ENCODE measurements around the gene NEAT1.

NEAT1 gene

DNA sequence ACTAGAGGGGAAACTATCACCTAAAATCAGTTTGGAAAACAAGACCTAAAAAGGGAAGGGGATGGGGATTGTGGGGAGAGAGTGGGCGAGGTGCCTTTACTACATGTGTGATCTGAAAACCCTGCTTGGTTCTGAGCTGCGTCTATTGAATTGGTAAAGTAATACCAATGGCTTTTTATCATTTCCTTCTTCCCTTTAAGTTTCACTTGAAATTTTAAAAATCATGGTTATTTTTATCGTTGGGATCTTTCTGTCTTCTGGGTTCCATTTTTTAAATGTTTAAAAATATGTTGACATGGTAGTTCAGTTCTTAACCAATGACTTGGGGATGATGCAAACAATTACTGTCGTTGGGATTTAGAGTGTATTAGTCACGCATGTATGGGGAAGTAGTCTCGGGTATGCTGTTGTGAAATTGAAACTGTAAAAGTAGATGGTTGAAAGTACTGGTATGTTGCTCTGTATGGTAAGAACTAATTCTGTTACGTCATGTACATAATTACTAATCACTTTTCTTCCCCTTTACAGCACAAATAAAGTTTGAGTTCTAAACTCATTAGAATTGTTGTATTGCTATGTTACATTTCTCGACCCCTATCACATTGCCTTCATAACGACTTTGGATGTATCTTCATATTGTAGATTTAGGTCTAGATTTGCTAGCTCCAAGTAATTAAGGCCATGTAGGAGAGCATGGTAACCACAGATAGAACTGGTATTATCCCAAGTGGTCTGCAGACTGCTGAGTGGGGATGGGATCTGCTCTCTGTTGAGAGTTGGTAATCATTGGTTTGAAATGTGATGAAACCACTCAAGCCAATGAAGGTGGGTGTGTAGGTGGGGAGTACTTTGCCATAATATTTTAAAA, 3.6 kb downstream of the NEAT1 start:
- H3K4me1 ChIP-seq (ENCODE audit: low read depth, poor library complexity, severe bottlenecking): peaks cover 69% of the 10 kb centered on the region
- TF ChIP-seq, protein P1, sequence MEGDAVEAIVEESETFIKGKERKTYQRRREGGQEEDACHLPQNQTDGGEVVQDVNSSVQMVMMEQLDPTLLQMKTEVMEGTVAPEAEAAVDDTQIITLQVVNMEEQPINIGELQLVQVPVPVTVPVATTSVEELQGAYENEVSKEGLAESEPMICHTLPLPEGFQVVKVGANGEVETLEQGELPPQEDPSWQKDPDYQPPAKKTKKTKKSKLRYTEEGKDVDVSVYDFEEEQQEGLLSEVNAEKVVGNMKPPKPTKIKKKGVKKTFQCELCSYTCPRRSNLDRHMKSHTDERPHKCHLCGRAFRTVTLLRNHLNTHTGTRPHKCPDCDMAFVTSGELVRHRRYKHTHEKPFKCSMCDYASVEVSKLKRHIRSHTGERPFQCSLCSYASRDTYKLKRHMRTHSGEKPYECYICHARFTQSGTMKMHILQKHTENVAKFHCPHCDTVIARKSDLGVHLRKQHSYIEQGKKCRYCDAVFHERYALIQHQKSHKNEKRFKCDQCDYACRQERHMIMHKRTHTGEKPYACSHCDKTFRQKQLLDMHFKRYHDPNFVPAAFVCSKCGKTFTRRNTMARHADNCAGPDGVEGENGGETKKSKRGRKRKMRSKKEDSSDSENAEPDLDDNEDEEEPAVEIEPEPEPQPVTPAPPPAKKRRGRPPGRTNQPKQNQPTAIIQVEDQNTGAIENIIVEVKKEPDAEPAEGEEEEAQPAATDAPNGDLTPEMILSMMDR (conservative IDR thresholded peaks at IDR 0.05; ENCODE audit: low read depth, low read length): no peak
- peaks cover 92% of the 10 kb centered on the region for H3K79me2 ChIP-seq (ENCODE audit: insufficient read depth, low read depth)
- no peak overlapping the region for H2AFZ ChIP-seq (ENCODE audit: low read depth)
- H3K27ac ChIP-seq: peak overlapping the region; percentile 100
- H3K27me3 ChIP-seq (ENCODE audit: insufficient read depth, low read depth): no peaks in the 10 kb centered on the region
- H3K9ac ChIP-seq: peak overlapping the region; percentile 99
- no peaks in the 10 kb centered on the region for H3K36me3 ChIP-seq (ENCODE audit: insufficient read depth)
- H4K20me1 ChIP-seq (ENCODE audit: insufficient read depth): peaks cover 33% of the 10 kb centered on the region
- peak overlapping the region; percentile 96 for H3K4me2 ChIP-seq
- no peak overlapping the region for H3K4me3 ChIP-seq (IDR thresholded peaks at IDR 0.05; ENCODE audit: insufficient read depth, low read depth, low read length)

DNA sequence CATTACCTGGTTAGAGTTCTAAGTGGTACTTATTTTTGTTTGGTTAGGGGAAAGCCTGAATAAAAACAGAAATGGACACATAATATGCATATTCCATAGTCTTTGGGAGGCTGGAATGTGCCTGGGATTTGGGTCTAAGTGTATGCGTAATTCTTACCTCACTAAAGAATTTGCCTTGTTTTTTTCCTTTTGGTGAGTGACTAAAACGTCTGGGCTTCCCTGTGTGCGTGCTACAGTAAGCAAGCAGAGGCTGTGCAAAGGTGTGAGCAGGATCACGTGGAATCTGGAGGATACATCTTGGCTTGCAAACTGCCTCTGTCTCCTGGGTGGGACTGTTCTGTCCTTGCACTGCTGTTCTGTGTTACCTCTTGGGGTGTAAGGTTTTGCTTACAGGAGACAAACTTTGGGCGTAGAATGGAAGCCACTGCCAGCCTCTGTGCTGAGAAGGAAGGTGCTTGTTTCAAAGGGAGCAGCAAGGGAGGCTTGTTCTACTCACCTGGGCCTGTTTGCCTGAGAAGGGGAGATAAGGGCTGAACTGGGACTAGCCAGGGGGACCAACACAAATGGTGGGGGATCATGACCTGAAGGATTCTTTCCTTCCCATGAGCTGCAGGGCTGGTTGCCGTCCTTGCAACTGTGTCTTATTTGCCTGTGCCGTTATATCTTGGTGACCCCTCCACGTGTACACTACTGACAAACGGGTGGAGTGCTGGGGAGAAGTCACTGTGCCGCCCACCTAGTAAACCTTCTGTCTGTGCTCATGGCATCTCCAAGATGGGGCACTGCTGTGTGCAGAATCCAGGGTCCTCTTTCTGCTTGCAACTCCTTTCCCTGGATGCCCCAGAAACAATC, 4.5 kb downstream of the NEAT1 start:
- peaks cover 33% of the 10 kb centered on the region for H4K20me1 ChIP-seq (ENCODE audit: insufficient read depth)
- no peak overlapping the region for H3K4me3 ChIP-seq (IDR thresholded peaks at IDR 0.05; ENCODE audit: insufficient read depth, low read depth, low read length)
- no peak overlapping the region for H2AFZ ChIP-seq (ENCODE audit: low read depth)
- no peaks in the 10 kb centered on the region for H3K27me3 ChIP-seq (ENCODE audit: insufficient read depth, low read depth)
- peak overlapping the region; percentile 96 for H3K4me2 ChIP-seq
- peak overlapping the region; percentile 100 for H3K27ac ChIP-seq
- no peaks in the 10 kb centered on the region for H3K36me3 ChIP-seq (ENCODE audit: insufficient read depth)
- peak overlapping the region; percentile 99 for H3K9ac ChIP-seq
- H3K79me2 ChIP-seq (ENCODE audit: insufficient read depth, low read depth): peaks cover 96% of the 10 kb centered on the region
- H3K4me1 ChIP-seq (ENCODE audit: low read depth, poor library complexity, severe bottlenecking): peaks cover 74% of the 10 kb centered on the region
- TF ChIP-seq, protein P1 (conservative IDR thresholded peaks at IDR 0.05; ENCODE audit: low read depth, low read length): no peak

DNA sequence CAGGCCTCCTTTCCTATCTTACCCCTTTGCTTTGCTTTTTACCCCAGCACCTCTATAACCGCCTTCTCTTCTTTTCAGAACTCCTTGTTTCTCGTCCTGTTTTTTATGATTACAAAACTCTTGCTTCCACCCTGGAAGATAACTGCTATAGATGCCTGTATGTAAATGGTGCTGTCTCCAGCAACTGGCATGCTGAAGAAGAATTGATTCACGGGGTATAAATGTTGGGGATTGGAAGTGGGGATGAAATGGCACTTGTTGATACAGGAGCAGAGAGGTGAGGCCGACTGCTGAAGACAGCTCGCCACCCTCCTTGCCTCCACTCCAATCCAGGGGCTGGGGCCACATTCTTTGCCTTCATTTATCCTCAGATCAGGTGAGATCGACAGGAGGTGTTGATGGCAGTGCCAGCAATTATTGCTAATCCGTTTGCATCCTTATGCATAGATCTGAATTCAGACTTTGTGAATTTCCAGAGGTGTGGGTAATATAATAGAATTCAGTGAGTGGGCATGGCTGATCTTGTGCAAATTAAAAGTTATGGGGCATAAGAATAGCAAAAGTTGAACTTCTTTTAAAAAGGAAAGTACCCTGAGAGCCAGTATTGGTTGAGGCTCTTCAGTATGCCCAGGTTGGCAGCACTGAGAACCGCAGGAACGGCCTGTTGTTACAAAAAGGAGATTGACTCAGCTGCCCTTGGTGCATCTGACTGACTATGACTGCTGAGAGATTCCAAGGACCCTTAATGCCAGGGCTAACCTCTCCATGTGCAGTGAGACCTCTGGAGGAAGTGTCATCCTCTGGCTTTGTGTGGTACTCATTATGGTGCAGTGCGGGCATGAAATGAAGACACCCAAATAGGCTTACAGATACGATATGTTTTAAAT, 5.3 kb downstream of the NEAT1 start:
- TF ChIP-seq, protein P1 (conservative IDR thresholded peaks at IDR 0.05; ENCODE audit: low read depth, low read length): no peak
- Histone ChIP-seq H3K4me1 (ENCODE audit: low read depth, poor library complexity, severe bottlenecking) (peaks cover 82% of the 10 kb centered on the region), H3K9ac (peak overlapping the region; percentile 99; the same call in 1 of the 2 replicates), H4K20me1 (ENCODE audit: insufficient read depth) (peaks cover 33% of the 10 kb centered on the region), H3K27ac (peak overlapping the region; percentile 100), H3K27me3 (ENCODE audit: insufficient read depth, low read depth) (no peaks in the 10 kb centered on the region), H3K36me3 (ENCODE audit: insufficient read depth) (no peaks in the 10 kb centered on the region), H3K4me2 (peak overlapping the region; percentile 36), H2AFZ (ENCODE audit: low read depth) (no peak overlapping the region), H3K4me3 (IDR thresholded peaks at IDR 0.05; ENCODE audit: insufficient read depth, low read depth, low read length) (no peak overlapping the region), H3K79me2 (ENCODE audit: insufficient read depth, low read depth) (peaks cover 97% of the 10 kb centered on the region)

DNA sequence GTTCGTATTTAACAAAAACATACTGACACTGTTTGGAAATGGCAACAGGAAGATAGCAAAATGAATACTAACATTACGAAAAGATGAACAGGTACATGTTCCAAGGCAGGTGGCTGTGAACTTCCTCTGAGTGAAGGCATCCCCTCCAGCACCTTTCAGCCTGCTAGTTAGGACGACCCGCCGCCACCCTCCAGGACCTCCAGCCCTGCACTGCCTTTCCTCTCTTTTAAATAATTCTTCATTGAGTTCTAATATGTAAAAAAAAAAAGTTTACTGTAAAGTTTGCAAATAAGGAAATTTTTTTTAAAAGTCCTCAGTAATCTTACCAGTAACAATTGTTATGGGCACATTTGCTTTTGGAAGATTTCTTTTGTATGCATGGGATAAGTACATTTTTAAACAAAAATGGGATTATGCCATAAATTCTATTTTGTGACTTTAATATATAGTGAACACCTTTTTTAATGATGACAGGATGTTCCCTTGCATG, 6.0 kb downstream of the NEAT1 start:
- Histone ChIP-seq H2AFZ (ENCODE audit: low read depth) (no peak overlapping the region), H3K27ac (peak overlapping the region; percentile 100; the same call in 1 of the 2 replicates), H3K27me3 (ENCODE audit: insufficient read depth, low read depth) (no peaks in the 10 kb centered on the region), H3K4me2 (peak overlapping the region; percentile 36; the same call in 1 of the 2 replicates), H4K20me1 (ENCODE audit: insufficient read depth) (peaks cover 32% of the 10 kb centered on the region), H3K4me3 (IDR thresholded peaks at IDR 0.05; ENCODE audit: insufficient read depth, low read depth, low read length) (no peak overlapping the region), H3K36me3 (ENCODE audit: insufficient read depth) (no peaks in the 10 kb centered on the region), H3K9ac (peak overlapping the region; percentile 99; the same call in 1 of the 2 replicates), H3K79me2 (ENCODE audit: insufficient read depth, low read depth) (peaks cover 96% of the 10 kb centered on the region), H3K4me1 (ENCODE audit: low read depth, poor library complexity, severe bottlenecking) (peaks cover 89% of the 10 kb centered on the region)
- TF ChIP-seq, protein P1 (conservative IDR thresholded peaks at IDR 0.05; ENCODE audit: low read depth, low read length): no peak
